H9 (cell line): ENCODE data around the gene B3GAT3. TPM values are rescaled to one million over a fixed set of nuclear protein-coding genes. Genes with fewer than 3 reads are reported as not detected.

Source experiments
- DNase-seq: peaks from one replicate; pipeline ENCODE4 v3.0.0-alpha.2; 2017
- H2AFZ ChIP-seq: one replicate; pipeline ENCODE4 v1.6.1; 2013; ENCODE audit warnings: mild to moderate bottlenecking, low read length, control low read depth, moderate library complexity
- H2AK5ac ChIP-seq: 2 replicates; pipeline ENCODE4 v1.6.1; 2013; ENCODE audit warnings: low read length, control low read depth, mixed read lengths; ENCODE audit not compliant: insufficient read length
- H2BK120ac ChIP-seq: one replicate; pipeline ENCODE4 v1.6.1; 2013; ENCODE audit warnings: low read depth, mild to moderate bottlenecking, low read length, control low read depth, inconsistent platforms; ENCODE audit not compliant: poor library complexity, severe bottlenecking
- H2BK12ac ChIP-seq: 2 replicates; pipeline ENCODE4 v1.6.1; 2013; ENCODE audit warnings: low read length, control low read depth, mixed read lengths, low read depth; ENCODE audit not compliant: insufficient read length
- H2BK15ac ChIP-seq: 2 replicates; pipeline ENCODE4 v1.6.1; 2013; ENCODE audit warnings: low read depth, low read length, control low read depth
- H2BK20ac ChIP-seq: one replicate; pipeline ENCODE4 v1.6.1; 2013; ENCODE audit warnings: low read depth, mild to moderate bottlenecking, low read length, control low read depth, inconsistent platforms; ENCODE audit not compliant: poor library complexity, severe bottlenecking
- H2BK5ac ChIP-seq: 2 replicates; pipeline ENCODE4 v1.6.1; 2013; ENCODE audit warnings: low read length, control low read depth, mixed read lengths; ENCODE audit not compliant: insufficient read length
- H3K14ac ChIP-seq: 2 replicates; pipeline ENCODE4 v1.6.1; 2013; ENCODE audit warnings: low read length, control low read depth; ENCODE audit not compliant: insufficient read depth
- H3K18ac ChIP-seq: 2 replicates; pipeline ENCODE4 v1.6.1; 2013; ENCODE audit warnings: low read depth, mild to moderate bottlenecking, mixed read lengths, low read length, control low read depth; ENCODE audit not compliant: insufficient read length
- H3K23ac ChIP-seq: 2 replicates; pipeline ENCODE4 v1.6.1; 2013; ENCODE audit warnings: low read length, control low read depth, mixed read lengths, low read depth; ENCODE audit not compliant: insufficient read length
- H3K23me2 ChIP-seq: 2 replicates; pipeline ENCODE4 v1.6.1; 2013; ENCODE audit warnings: low read depth, mild to moderate bottlenecking, mixed read lengths, low read length, control low read depth; ENCODE audit not compliant: insufficient read length, poor library complexity, severe bottlenecking
- H3K27ac ChIP-seq: 2 replicates; pipeline ENCODE4 v1.5.1; 2013; ENCODE audit warnings: low read length, control low read depth, mixed read lengths, low read depth; ENCODE audit not compliant: insufficient read length
- H3K27me3 ChIP-seq: 2 replicates; pipeline ENCODE4 v1.6.1; 2013; ENCODE audit warnings: low read length, control low read depth, inconsistent platforms; ENCODE audit not compliant: insufficient read depth
- H3K4ac ChIP-seq: 2 replicates; pipeline ENCODE4 v1.6.1; 2013; ENCODE audit warnings: low read depth, mild to moderate bottlenecking, control low read depth, inconsistent platforms, low read length, moderate library complexity
- H3K4me1 ChIP-seq: 2 replicates; pipeline ENCODE4 v1.6.1; 2013; ENCODE audit warnings: low read length, control low read depth, inconsistent platforms; ENCODE audit not compliant: insufficient read depth
- H3K4me2 ChIP-seq: 2 replicates; pipeline ENCODE4 v1.6.1; 2013; ENCODE audit warnings: low read length, control low read depth, mixed read lengths; ENCODE audit not compliant: insufficient read length, insufficient read depth
- H3K56ac ChIP-seq: 2 replicates; pipeline ENCODE4 v1.6.1; 2013; ENCODE audit warnings: low read depth, mild to moderate bottlenecking, mixed read lengths, low read length, control low read depth; ENCODE audit not compliant: insufficient read length
- H3K79me1 ChIP-seq: 2 replicates; pipeline ENCODE4 v1.6.1; 2013; ENCODE audit warnings: low read depth, mild to moderate bottlenecking, moderate library complexity, low read length, control low read depth, inconsistent platforms; ENCODE audit not compliant: insufficient read depth, poor library complexity, severe bottlenecking
- H3K79me2 ChIP-seq: 2 replicates; pipeline ENCODE4 v1.6.1; 2013; ENCODE audit warnings: low read length, control low read depth, inconsistent platforms; ENCODE audit not compliant: insufficient read depth
- H3K9ac ChIP-seq: 2 replicates; pipeline ENCODE4 v1.6.1; 2013; ENCODE audit warnings: low read length, control low read depth, mixed read lengths; ENCODE audit not compliant: insufficient read length; ENCODE audit errors: extremely low read depth
- H3K9me3 ChIP-seq: one replicate; pipeline ENCODE4 v1.6.1; 2013; ENCODE audit warnings: low read depth, low read length, inconsistent platforms; ENCODE audit not compliant: control insufficient read depth
- H3T11ph ChIP-seq: one replicate; pipeline ENCODE4 v1.6.1; 2013; ENCODE audit warnings: mild to moderate bottlenecking, low read length, control low read depth, inconsistent platforms
- H4K20me1 ChIP-seq: one replicate; pipeline ENCODE4 v1.6.1; 2013; ENCODE audit not compliant: control insufficient read depth, insufficient read length, insufficient read depth
- H4K5ac ChIP-seq: 2 replicates; pipeline ENCODE4 v1.6.1; 2013; ENCODE audit warnings: low read depth, mild to moderate bottlenecking, mixed read lengths, low read length, control low read depth; ENCODE audit not compliant: insufficient read length
- H4K8ac ChIP-seq: replicated peaks from 2 replicates; pipeline ENCODE4 v1.6.1; 2013; ENCODE audit warnings: low read length, control low read depth, mixed read lengths, low read depth; ENCODE audit not compliant: insufficient read length
- H4K91ac ChIP-seq: 2 replicates; pipeline ENCODE4 v1.6.1; 2013; ENCODE audit warnings: low read depth, mild to moderate bottlenecking, moderate library complexity, mixed read lengths, low read length, control low read depth; ENCODE audit not compliant: insufficient read length
- H3K27ac Mint-ChIP-seq, 3 experiments: 2 replicates in 2 of 3; 3 replicates in 1 of 3; pipeline ENCODE4 v1.8.0; 2020 to 2021; ENCODE audit warnings: mixed read lengths in 3 of 3, mild to moderate bottlenecking in 1 of 3, moderate library complexity in 1 of 3
- H3K27me3 Mint-ChIP-seq: 2 replicates; pipeline ENCODE4 v1.8.0; 2021; ENCODE audit warnings: low read depth, mild to moderate bottlenecking, moderate library complexity, mixed read lengths
- H3K36me3 Mint-ChIP-seq, 3 experiments: 2 replicates in 2 of 3; 3 replicates in 1 of 3; pipeline ENCODE4 v1.8.0; 2020 to 2021; ENCODE audit warnings: low read depth in 3 of 3, mixed read lengths in 3 of 3; ENCODE audit not compliant: insufficient read depth in 1 of 3
- H3K4me1 Mint-ChIP-seq, 2 experiments: 2 replicates each; pipeline ENCODE4 v1.8.0; 2020; ENCODE audit warnings: mixed read lengths in 2 of 2
- H3K4me3 Mint-ChIP-seq, 2 experiments: 2 replicates in 1 of 2; 3 replicates in 1 of 2; pipeline ENCODE4 v1.8.0; 2020 to 2021; ENCODE audit warnings: mild to moderate bottlenecking in 2 of 2, mixed read lengths in 2 of 2, moderate library complexity in 1 of 2
- H3K9me3 Mint-ChIP-seq, 2 experiments: 2 replicates in 1 of 2; 3 replicates in 1 of 2; pipeline ENCODE4 v1.8.0; 2020; ENCODE audit warnings: mild to moderate bottlenecking in 2 of 2, mixed read lengths in 2 of 2, moderate library complexity in 1 of 2
- CTCF ChIP-seq: fragments of 200-600 bp; sonication (generic); conservative IDR thresholded peaks from 3 replicates; pipeline ENCODE4 v1.8.0; 2021; ENCODE audit warnings: antibody characterized with exemption, mild to moderate bottlenecking
- WGBS: extraction: QIAGEN DNeasy Blood & Tissue Kit; methylation state at CpG from one replicate; pipeline ENCODE4 v1.1.7; 2013; ENCODE audit warnings: missing lambda C conversion rate, low lambda C conversion rate, mixed read lengths; ENCODE audit not compliant: insufficient read length; ENCODE audit errors: extremely low coverage; 5-methylcytosine and 5-hydroxymethylcytosine counted together
- total RNA-seq: library from RNA; stranded (reverse); gene quantifications from 2 replicates; pipeline ENCODE4 v1.2.1, GENCODE V29; 2021

The B3GAT3 gene
- total RNA-seq, 1 experiment from 2014 or later = 30.8 TPM

- H2AK5ac ChIP-seq = no peak overlapping the region
These were observed 47.8 kb upstream of the B3GAT3 start for GRCh38 chr11:62669420-62670161.

More at GRCh38 chr11:62669420-62670161, 47.8 kb upstream of the B3GAT3 start:
- H2BK15ac ChIP-seq = no peak overlapping the region
- no peak overlapping the region for H2BK5ac ChIP-seq
- peaks cover 2% of the 10 kb centered on the region; the same call in 1 of the 2 replicates for H3K4me1 ChIP-seq
- peaks cover 23 to 46% (median 32%) of the 10 kb centered on the region in 3 experiments for H3K36me3 Mint-ChIP-seq
- no peak overlapping the region for H2BK20ac ChIP-seq
- no peak overlapping the region for H4K8ac ChIP-seq
- no peak overlapping the region for H4K5ac ChIP-seq
- no peaks in the 10 kb centered on the region for H3K9me3 ChIP-seq
- H2AFZ ChIP-seq = no peak overlapping the region
- no peak overlapping the region for H2BK120ac ChIP-seq
- no CpG with 5 or more reads among the region's 4 CpGs for WGBS
- DNase-seq = no peak
- peak overlapping the region; percentile 11 to 89 (median 86); a peak in 5 of 7 replicates for H3K27ac Mint-ChIP-seq
- no peak overlapping the region for H2BK12ac ChIP-seq
- no peak overlapping the region for H3K56ac ChIP-seq
- peaks cover 3% of the 10 kb centered on the region; the same call in 1 of the 2 replicates for H3K79me2 ChIP-seq
- no peak overlapping the region for H3K27ac ChIP-seq
- H3K23me2 ChIP-seq = peaks cover 17% of the 10 kb centered on the region
- H3K9ac ChIP-seq = no peak overlapping the region
- no peaks in the 10 kb centered on the region for H3K79me1 ChIP-seq
- H3K18ac ChIP-seq = no peak overlapping the region
- H3K23ac ChIP-seq = no peak overlapping the region
- peak overlapping the region in 1 of 2 experiments; percentile 92; a peak in 3 of 5 replicates for H3K4me3 Mint-ChIP-seq
- no peaks in the 10 kb centered on the region for H4K20me1 ChIP-seq
- no peak overlapping the region for H3T11ph ChIP-seq
- no peaks in the 10 kb centered on the region for H3K27me3 ChIP-seq
- no peak overlapping the region for H3K4me2 ChIP-seq
- no peak overlapping the region for H4K91ac ChIP-seq
- no peak for TF ChIP-seq CTCF
- no peaks in the 10 kb centered on the region; the same call in none of the 2 replicates for H3K27me3 Mint-ChIP-seq
- no peak overlapping the region for H3K14ac ChIP-seq
- H3K4ac ChIP-seq = no peak overlapping the region
- H3K9me3 Mint-ChIP-seq = no peaks in the 10 kb centered on the region; a peak in 1 of 5 replicates
- H3K4me1 Mint-ChIP-seq = peaks cover 25 to 35% of the 10 kb centered on the region in 2 experiments
